ENCODE data around the gene DPM3.
"Not testable (repeated sequence)": the region's sequence is repeated elsewhere in the genome, so short reads cannot be mapped to it uniquely, and the experiment has no call there.

Gene DPM3

DNA sequence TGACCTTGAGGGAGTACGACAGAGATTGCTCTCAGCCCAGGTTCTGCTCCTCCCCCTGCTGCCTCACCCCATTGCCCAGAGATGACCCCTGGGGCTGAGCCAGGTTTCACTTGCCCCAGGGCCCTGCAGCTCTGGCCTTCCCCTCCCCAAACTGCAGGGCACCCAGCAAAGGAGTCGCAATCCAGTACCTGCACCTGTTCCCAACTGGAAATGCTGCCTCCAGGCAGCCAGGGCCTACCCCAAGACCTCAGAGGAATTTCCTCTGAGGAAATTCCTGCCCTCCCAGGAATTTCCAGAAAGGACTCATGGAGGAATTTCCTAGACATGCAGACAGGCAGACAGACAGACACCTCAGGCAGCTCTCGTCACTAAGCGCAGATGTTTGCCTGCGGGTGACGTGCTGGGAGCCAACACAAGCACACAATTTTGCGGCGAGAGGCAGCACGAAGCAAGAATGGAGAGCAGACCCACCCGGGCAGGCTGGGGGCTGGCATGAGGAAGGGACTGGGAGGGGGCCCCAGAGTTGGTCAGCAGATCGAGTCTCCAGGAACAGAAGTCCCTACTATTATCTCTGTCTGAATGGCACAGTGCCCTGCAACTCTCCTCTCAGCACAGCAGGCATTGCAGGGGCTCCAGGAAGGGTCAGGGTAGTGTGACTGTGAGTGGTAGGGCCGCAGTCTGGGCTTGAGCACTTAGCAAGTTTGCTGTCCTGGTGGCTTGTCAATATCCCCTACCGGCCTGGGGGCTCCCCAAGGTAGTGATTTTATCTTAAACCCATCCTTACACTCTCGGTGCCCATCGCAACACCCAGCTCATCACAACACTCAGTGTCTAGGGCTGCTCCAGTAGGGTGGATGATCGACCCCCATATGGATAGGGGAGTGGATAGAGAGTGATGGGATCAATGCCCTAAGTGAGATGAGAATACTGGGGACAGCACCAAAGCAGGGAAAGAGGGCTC lies 15.5 kb downstream of the DPM3 start:
- no peak for DNase-seq

GRCh38 chr1:155123801-155124200 lies 16.5 kb downstream of the DPM3 start:
- DNase-seq: no peak

- DNase-seq: no peak
These were observed 18.0 kb downstream of the DPM3 start for GRCh38 chr1:155122308-155122707.

- DNase-seq: no peak
These were observed 19.1 kb downstream of the DPM3 start for GRCh38 chr1:155121249-155121648.

GRCh38 chr1:155120253-155120652 lies 20.1 kb downstream of the DPM3 start:
- no peak for DNase-seq

DNA sequence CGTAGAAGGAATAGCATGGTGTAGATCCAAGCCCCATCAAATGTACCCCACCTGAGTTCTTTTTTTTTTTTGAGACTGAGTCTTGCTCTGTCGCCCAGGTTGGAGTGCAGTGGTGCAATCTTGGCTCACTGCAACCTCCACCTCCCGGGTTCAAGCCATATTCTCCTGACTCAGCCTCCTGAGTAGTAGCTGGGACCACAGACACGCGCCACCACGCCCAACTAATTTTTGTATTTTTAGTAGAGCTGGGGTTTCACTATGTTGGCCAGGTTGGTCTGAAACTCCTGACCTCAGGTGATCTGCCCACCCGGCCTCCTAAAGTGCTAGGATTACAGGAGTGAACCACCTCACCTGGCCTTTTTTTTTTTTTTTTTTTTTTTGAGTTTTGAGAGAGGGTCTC lies 22.2 kb downstream of the DPM3 start:
- DNase-seq: not testable (repeated sequence)

DNA sequence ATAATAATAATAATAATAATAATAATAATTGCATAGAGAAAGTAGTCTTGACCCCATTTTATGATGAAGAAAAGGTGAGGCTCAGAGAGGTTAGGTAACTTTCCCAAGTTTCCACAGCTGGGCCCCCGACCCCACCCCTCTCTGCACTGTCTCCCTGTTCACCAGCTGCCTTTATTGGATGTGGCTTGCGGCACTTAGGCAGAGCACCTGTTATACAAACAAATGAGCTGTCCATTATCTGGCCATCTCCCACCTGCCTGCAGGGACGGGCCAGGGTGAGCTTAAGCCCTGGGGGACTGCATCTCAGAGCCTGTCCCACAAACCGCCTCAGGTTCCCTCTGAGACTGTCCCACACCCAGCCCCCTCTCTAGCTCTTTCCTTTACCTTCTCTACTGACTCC lies 22.7 kb downstream of the DPM3 start:
- peak; percentile 55 for DNase-seq

DNA sequence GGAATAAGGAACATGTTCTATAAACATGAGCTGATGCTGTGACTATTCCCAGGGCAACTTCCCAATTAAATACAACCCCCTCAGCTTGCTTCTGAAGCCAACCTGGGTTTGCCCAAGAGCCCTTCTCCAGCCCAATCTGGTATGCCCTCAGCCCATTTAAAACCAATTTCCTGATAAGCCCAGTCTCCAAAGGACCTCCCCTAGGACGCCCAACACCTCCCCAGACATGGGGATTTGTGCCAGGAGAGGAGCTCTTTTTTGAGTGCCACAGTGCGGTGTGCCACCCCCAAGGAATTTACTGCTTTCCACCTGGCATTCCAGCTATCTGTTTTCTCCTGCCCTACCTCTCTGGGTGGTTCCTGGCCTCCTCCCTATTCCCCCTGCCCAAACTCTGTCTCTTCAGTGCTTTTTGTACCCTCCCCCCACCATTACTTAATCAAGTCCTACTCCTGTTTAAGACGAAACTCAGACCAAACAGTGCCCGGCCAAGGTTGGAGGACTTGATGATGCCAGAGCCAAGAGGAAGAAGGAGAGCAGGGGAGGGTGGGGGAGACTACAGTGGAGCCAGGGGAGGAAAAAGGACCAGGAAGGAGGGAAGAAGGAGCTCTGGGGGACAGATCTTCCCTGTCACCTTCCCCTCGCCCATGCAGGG lies 24.1 kb downstream of the DPM3 start:
- DNase-seq: no peak

- DNase-seq: no peak
These were observed 26.8 kb downstream of the DPM3 start for GRCh38 chr1:155113450-155113980.

DNA sequence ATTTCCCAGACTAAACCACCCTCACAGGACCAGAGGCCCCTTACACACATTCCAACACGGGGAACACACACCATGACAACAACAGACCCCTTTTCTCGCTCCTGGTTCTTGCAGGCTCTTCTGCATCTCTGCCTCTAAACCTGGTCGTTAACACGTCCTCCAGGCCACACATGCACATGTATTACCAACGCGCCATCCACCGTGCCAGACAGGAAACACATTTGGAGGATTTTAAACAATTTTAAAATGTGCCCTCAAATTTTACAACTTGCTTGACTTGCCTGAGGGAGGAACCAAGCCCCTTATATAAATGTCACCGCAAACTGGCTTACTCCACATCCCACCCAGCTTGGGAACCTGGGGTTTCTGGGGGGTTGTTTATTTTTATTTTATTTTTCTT lies 29.5 kb downstream of the DPM3 start:
- DNase-seq: no peak

GRCh38 chr1:155110381-155110780 lies 29.9 kb downstream of the DPM3 start:
- DNase-seq: no peak

- no peak for DNase-seq
These were observed 32.0 kb downstream of the DPM3 start for GRCh38 chr1:155108296-155108695.

DNA sequence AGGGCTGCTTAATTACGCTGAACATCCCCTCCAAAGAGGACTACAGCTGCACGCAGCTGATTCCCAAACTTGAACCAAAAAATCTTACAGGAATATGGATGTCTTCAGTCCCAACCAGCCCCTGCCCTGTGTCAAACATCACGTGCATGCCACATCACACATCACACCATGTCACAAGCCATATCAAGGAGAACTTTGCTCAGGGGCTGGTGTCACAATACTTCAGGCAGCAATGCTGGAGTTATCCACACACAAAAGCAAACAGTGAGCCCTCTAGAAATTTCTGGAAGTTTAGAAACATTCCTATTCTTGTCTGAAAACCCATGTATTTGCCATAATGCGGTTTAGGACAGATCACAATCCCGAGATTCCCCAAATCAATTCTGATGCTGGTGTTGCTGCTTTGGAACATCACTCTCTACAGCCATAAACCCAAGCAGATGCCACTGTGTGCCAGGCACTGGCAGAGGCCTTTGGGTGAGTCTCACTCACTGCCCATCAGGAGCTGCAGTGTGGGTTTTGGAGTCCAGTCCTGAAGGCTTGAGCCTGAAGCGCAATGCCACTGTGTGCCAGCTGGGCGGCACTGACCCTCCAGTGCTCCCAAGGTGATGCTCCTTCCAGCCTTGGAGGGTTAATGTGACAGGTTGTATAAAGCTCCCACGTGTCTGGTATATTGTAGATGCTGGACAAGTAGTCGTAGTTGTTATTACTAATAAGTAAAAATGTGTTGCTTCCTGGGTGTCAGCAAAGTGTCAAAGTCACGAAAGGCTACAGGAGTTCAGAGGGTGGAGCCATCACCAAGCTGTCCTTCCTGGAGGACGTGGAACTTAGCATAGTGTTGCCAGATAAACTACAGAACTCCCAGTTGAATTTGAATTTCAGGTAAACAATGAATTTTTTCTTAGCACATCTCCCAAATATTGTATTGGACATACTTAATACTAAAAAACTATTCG lies 32.7 kb downstream of the DPM3 start:
- no peak for DNase-seq

GRCh38 chr1:155106862-155107261 lies 33.5 kb downstream of the DPM3 start:
- DNase-seq: no peak

DNA sequence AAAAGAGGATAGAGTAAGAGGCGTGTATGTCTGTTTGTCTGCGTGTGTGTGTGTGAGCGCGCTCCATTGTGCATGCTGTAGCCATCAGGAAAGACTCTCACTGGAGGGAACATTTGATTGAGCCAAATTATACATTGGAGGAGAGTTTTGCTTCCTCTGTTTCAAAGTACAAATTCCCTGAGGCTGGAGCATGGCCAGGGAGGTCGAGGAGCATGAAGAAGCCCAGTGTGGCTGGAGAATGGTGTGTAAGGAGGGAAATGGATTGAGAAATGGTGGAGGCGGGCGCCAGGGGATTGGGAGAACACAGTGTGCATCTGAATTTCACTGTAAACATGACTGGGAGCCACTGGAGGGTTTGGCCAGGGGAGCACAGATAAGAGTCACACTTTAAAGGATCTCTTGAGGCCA lies 34.7 kb downstream of the DPM3 start:
- no peak for DNase-seq

DNA sequence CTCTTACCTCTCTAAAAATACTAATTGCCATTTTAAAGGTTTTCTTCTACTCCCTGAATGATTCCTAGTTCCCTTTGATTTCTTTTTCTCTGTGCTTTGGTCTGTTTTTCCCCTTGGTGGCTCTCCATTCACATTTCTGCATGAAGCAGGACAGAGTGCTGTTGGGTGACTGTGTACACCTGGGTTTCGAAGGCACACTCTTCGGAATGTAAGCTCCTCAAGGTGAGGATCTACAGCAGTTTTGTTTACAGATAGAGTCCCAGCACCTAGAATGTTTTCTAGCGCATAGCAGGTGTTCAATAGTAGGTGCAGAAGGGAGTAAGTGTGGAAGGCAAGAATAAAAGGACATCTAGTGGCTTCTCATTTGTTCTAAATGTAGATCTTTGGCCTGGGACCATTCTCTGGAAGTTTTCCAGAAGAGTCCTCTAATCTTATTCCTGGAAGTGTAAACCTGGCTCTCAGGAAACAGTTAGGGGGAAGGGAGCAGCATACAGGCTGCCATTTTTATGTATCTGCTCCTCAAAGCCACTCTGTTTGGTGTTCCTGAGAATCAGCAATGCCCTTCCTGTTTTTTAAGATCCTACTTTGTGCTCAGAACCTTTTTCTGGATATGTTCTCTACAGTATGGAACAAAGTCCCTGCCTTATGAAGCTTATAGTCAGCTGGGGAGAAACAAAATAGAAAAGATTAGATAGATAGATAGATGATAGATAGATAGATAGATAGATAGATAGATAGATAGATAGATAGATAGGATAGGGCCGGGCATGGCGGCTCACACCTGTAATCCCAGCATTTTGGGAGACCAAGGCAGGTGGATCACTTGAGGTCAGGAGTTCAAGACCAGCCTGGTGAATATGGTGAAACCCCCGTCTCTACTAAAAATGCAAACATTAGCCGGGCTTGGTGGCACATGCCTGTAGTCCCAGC lies 35.5 kb downstream of the DPM3 start:
- no peak for DNase-seq

DNA sequence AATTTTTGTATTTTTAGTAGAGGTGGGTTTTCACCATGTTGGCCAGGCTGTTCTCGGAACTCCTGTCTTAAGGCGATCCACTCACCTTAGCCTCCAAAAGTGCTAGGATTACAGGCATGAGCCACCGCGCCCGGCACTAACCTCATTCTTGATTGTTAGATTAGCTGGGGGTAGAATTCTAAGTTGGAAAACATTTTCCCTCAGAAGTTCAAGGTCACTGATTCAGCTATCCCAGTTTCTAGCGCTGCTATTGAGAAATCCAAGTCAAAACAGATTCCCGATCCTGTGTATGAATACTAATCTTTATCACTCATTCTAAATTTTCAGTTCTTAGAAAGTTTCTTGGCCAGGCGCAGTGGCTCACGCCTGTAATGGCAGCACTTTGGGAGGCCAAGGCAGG lies 37.0 kb downstream of the DPM3 start:
- no peak for DNase-seq

GRCh38 chr1:155099331-155099730 lies 41.0 kb downstream of the DPM3 start:
- no peak for DNase-seq

DNA sequence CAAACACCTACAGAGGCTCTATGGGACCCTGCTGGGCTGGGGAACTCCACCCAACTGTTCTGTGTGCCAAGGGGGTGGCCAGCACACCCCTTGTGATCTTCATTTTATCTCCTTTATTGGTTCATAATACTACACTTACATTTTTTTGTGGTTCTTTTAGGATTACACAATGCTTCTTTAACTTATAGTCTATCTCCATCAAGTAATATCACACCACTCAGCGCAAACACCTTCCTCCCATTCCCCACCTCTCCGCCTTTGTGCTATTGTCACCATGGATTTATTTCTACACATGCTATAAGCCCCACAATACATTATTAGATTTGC lies 45.7 kb downstream of the DPM3 start:
- DNase-seq: no peak

- no peak for DNase-seq
These were observed 46.3 kb downstream of the DPM3 start for GRCh38 chr1:155093911-155094621.

- DNase-seq: no peak
These were observed 47.7 kb downstream of the DPM3 start for GRCh38 chr1:155092641-155093040.

All from NCI-H187 treated with DMSO at 0.1 percent for 48 hours (cell line).